HCT116 (cell line): Measurements from ENCODE around the gene BRD4. TPM values are rescaled to one million over a fixed set of nuclear protein-coding genes. Genes with fewer than 3 reads are reported as not detected.

Experiments used
- ATAC-seq: fragments of 200-7000 bp; cut with Tn5 transposase; 2 replicates; pipeline ENCODE4 v1.9.1; 2020; ENCODE audit warnings: mild to moderate bottlenecking, moderate library complexity
- BruUV-seq: library from RNA; stranded (reverse); fragments of 400-500 nt; replicated peaks from 2 replicates; lab custom pipeline; 2021; lab: Mats Ljungman, UMichigan
- CTCF ChIA-PET: fragments of 300-600 bp; sonication (Branson Sonifier 250); formaldehyde crosslinking; loops from one replicate; lab custom pipeline; 2021; ENCODE audit warnings: antibody characterized with exemption; lab: Charles Lee
- POLR2A ChIA-PET: fragments of 300-600, 350-600 bp; sonication (Branson Sonifier 250); formaldehyde crosslinking; loops from one replicate; lab custom pipeline; 2021; ENCODE audit warnings: antibody characterized with exemption; lab: Charles Lee
- RAD21 ChIA-PET, 2 experiments: fragments of 300-600 bp; sonication (Branson Sonifier 250); formaldehyde crosslinking; loops; one replicate each; lab custom pipeline; 2023; ENCODE audit warnings: low total read pairs in 2 of 2; ENCODE audit not compliant: uncharacterized antibody in 2 of 2, unreplicated experiment in 2 of 2, low non-redundant PET in 1 of 2; lab: Charles Lee
- DNase-seq: peaks from one replicate; pipeline ENCODE4 v3.0.0-alpha.2; 2010; ENCODE audit warnings: low read depth, low spot score
- H2AFZ ChIP-seq: fragments of 200-600 bp; shearing (Covaris generic), sonication (generic); 2 replicates; pipeline ENCODE4 v1.6.1; 2017; ENCODE audit warnings: low read depth, mixed run types, mixed read lengths, antibody characterized with exemption, low read length; ENCODE audit not compliant: poor library complexity, severe bottlenecking
- H3K27ac ChIP-seq: 2 replicates; pipeline ENCODE4 v1.5.1; 2012; ENCODE audit warnings: low read depth, low read length
- H3K27me3 ChIP-seq: fragments of 200-600 bp; sonication (generic); 2 replicates; pipeline ENCODE4 v1.6.1; 2016; ENCODE audit warnings: mixed run types, low read length, mixed read lengths; ENCODE audit not compliant: insufficient read depth
- H3K36me3 ChIP-seq, 2 experiments: fragments of 200-500 bp in 1 of 2; fragments of 200-600 bp in 1 of 2; sonication (Bioruptor generic) in 1 of 2; sonication (generic) in 1 of 2; 2 replicates each; pipeline versions ENCODE4 v1.5.1 to v1.6.1; 2014 to 2016; ENCODE audit warnings: low read length in 2 of 2, inconsistent platforms in 1 of 2, mixed read lengths in 1 of 2, mixed run types in 1 of 2; ENCODE audit not compliant: insufficient read depth in 2 of 2, control insufficient read depth in 1 of 2
- H3K4me1 ChIP-seq, 2 experiments: fragments of 200-600 bp in 1 of 2; sonication (generic) in 1 of 2; 2 replicates each; pipeline versions ENCODE4 v1.5.1 to v1.6.1; 2012 to 2017; ENCODE audit warnings: low read length in 2 of 2, inconsistent platforms in 1 of 2, mild to moderate bottlenecking in 1 of 2, mixed read lengths in 1 of 2, mixed run types in 1 of 2, moderate library complexity in 1 of 2; ENCODE audit not compliant: insufficient read depth in 2 of 2, control insufficient read depth in 1 of 2
- H3K4me2 ChIP-seq: fragments of 200-600 bp; sonication (generic); 2 replicates; pipeline ENCODE4 v1.6.1; 2017; ENCODE audit warnings: mixed run types, low read length, mixed read lengths
- H3K4me3 ChIP-seq, 2 experiments: fragments of 200-600 bp in 1 of 2; sonication (generic) in 1 of 2; replicated peaks in 1 of 2; 2 replicates each; pipeline ENCODE4 v1.5.1; 2011 to 2016; ENCODE audit warnings: low read length in 2 of 2, control low read depth in 1 of 2, low read depth in 1 of 2, mild to moderate bottlenecking in 1 of 2, mixed read lengths in 1 of 2, mixed run types in 1 of 2
- H3K79me2 ChIP-seq: fragments of 200-600 bp; sonication (generic); 2 replicates; pipeline ENCODE4 v1.6.1; 2017; ENCODE audit warnings: mild to moderate bottlenecking, mixed run types, low read length, moderate library complexity, mixed read lengths; ENCODE audit not compliant: insufficient read depth
- H3K9ac ChIP-seq: fragments of 200-600 bp; sonication (generic); 2 replicates; pipeline ENCODE4 v1.6.1; 2016; ENCODE audit warnings: low read length, mixed read lengths
- H3K9me2 ChIP-seq: fragments of 200-600 bp; sonication (generic), shearing (Covaris generic); 2 replicates; pipeline ENCODE4 v1.6.1; 2017; ENCODE audit warnings: mixed run types, mild to moderate bottlenecking, moderate library complexity; ENCODE audit not compliant: insufficient read depth
- H3K9me3 ChIP-seq, 2 experiments: fragments of 200-500 bp in 1 of 2; fragments of 200-600 bp in 1 of 2; sonication (Bioruptor generic) in 1 of 2; sonication (generic) in 1 of 2; 2 replicates each; pipeline ENCODE4 v1.6.1; 2014 to 2017; ENCODE audit warnings: low read length in 2 of 2, mixed read lengths in 2 of 2, inconsistent platforms in 1 of 2, low read depth in 1 of 2, mild to moderate bottlenecking in 1 of 2, mixed run types in 1 of 2, moderate library complexity in 1 of 2; ENCODE audit not compliant: control insufficient read depth in 1 of 2, insufficient read depth in 1 of 2
- H4K20me1 ChIP-seq: fragments of 200-600 bp; sonication (generic), shearing (Covaris generic); 2 replicates; pipeline ENCODE4 v1.6.1; 2017; ENCODE audit warnings: mixed run types, mild to moderate bottlenecking, moderate library complexity; ENCODE audit not compliant: insufficient read depth
- ATF3 ChIP-seq: IDR thresholded peaks from 2 replicates; pipeline ENCODE4 v1.6.1; 2012
- CBX3 ChIP-seq: IDR thresholded peaks from 2 replicates; pipeline ENCODE4 v1.6.1; 2012; ENCODE audit warnings: low read depth
- EGR1 ChIP-seq: IDR thresholded peaks from 2 replicates; pipeline ENCODE4 v1.6.1; 2012; ENCODE audit warnings: low read depth
- JUND ChIP-seq: IDR thresholded peaks from 2 replicates; pipeline ENCODE4 v1.6.1; 2012
- MAX ChIP-seq: IDR thresholded peaks from 2 replicates; pipeline ENCODE4 v1.6.1; 2012
- RAD21 ChIP-seq: IDR thresholded peaks from 2 replicates; pipeline ENCODE4 v1.6.1; 2012; ENCODE audit warnings: low read depth, mild to moderate bottlenecking
- SP1 ChIP-seq: IDR thresholded peaks from 2 replicates; pipeline ENCODE4 v1.6.1; 2012; ENCODE audit warnings: low read depth
- SRF ChIP-seq: IDR thresholded peaks from 2 replicates; pipeline ENCODE4 v1.6.1; 2012; ENCODE audit warnings: low read depth
- TCF7L2 ChIP-seq: IDR thresholded peaks from 2 replicates; pipeline ENCODE4 v1.7.0; 2011; ENCODE audit warnings: borderline replicate concordance, inconsistent platforms; ENCODE audit not compliant: insufficient read depth, insufficient read length; ENCODE audit errors: extremely low read depth
- YY1 ChIP-seq: IDR thresholded peaks from 2 replicates; pipeline ENCODE4 v1.6.1; 2011; ENCODE audit warnings: low read length, low read depth, moderate library complexity, mild to moderate bottlenecking; ENCODE audit not compliant: insufficient replicate concordance; ENCODE audit errors: extremely low read depth
- ZBTB33 ChIP-seq: IDR thresholded peaks from 2 replicates; pipeline ENCODE4 v1.6.1; 2011; ENCODE audit warnings: mild to moderate bottlenecking, low read length, moderate library complexity; ENCODE audit not compliant: insufficient replicate concordance; ENCODE audit errors: extremely low read depth
- ZNF274 ChIP-seq: fragments of 200-500 bp; sonication (Bioruptor generic); IDR thresholded peaks from 2 replicates; pipeline ENCODE4 v1.6.1; 2014; ENCODE audit warnings: mild to moderate bottlenecking, low read depth, low read length, inconsistent platforms
- intact Hi-C: fragments of 100-400 bp; cut with micrococcal nuclease; formaldehyde crosslinking; loops from 2 replicates; pipeline ENCODE4 v1.10.0; 2022
- total RNA-seq: library from RNA; stranded (reverse); gene quantifications from one replicate; pipeline ENCODE4 v1.2.1, GENCODE V29; 2021; ENCODE audit not compliant: unreplicated experiment

BRD4 gene
- total RNA-seq, 1 experiment from 2014 or later = 52.9 TPM

GRCh38 chr19:15296841-15297415 is 35.4 kb downstream of the BRD4 start:
- ChIA-PET RAD21 (no interaction called here), POLR2A (interaction anchor here (1.0 kb wide), 1 partner anchor 9 kb away, joined by 3 read pairs; no protein-coding TSS in a partner anchor), CTCF (no interaction called here)
- Histone ChIP-seq H3K27me3 (no peaks in the 10 kb centered on the region), H3K36me3 (no peaks in the 10 kb centered on the region), H3K9ac (no peak overlapping the region), H3K4me3 (no peak overlapping the region), H3K9me2 (no peaks in the 10 kb centered on the region), H3K79me2 (peaks cover 95% of the 10 kb centered on the region), H3K9me3 (no peaks in the 10 kb centered on the region), H4K20me1 (peaks cover 23% of the 10 kb centered on the region; the same call in 1 of the 2 replicates), H2AFZ (no peak overlapping the region), H3K4me1 (peaks cover 0 to 4% of the 10 kb centered on the region in 2 experiments; a peak in 2 of 4 replicates), H3K27ac (no peak overlapping the region), H3K4me2 (no peak overlapping the region)
- ATAC-seq (no peak), DNase-seq (no peak)
- TF ChIP-seq ZBTB33 (no peak), ZNF274 (no peak), RAD21 (no peak), TCF7L2 (no peak), SRF (no peak), ATF3 (no peak), SP1 (no peak), CBX3 (no peak), EGR1 (no peak), MAX (no peak), JUND (no peak), YY1 (no peak)
- TSS peak; percentile 61 for BruUV-seq
- intact Hi-C loops = no loop called here
